GM06990 (cell line): ENCODE measurements around the gene MGAT3.

Experiments
- DNase-seq: peaks from one replicate; pipeline ENCODE4 v3.0.0-alpha.2; 2011; ENCODE audit not compliant: insufficient read length; ENCODE audit errors: extremely low read depth
- H3K27me3 ChIP-seq: replicated peaks from 2 replicates; pipeline ENCODE4 v1.6.0; 2011; ENCODE audit warnings: low read length; ENCODE audit not compliant: control insufficient read depth, insufficient read depth
- H3K36me3 ChIP-seq: 2 replicates; pipeline ENCODE4 v1.5.1; 2011; ENCODE audit warnings: low read length; ENCODE audit not compliant: control insufficient read depth, insufficient read depth
- H3K4me3 ChIP-seq: replicated peaks from 2 replicates; pipeline ENCODE4 v1.5.1; 2011; ENCODE audit warnings: low read depth, mild to moderate bottlenecking, control low read depth, low read length
- TF ChIP-seq, protein P1 (sequence below): IDR thresholded peaks from 2 replicates; pipeline ENCODE4 v1.5.1; 2011; ENCODE audit warnings: low read length, control low read depth, mild to moderate bottlenecking, inconsistent platforms; ENCODE audit not compliant: insufficient read depth, poor library complexity, severe bottlenecking

The MGAT3 gene

DNA sequence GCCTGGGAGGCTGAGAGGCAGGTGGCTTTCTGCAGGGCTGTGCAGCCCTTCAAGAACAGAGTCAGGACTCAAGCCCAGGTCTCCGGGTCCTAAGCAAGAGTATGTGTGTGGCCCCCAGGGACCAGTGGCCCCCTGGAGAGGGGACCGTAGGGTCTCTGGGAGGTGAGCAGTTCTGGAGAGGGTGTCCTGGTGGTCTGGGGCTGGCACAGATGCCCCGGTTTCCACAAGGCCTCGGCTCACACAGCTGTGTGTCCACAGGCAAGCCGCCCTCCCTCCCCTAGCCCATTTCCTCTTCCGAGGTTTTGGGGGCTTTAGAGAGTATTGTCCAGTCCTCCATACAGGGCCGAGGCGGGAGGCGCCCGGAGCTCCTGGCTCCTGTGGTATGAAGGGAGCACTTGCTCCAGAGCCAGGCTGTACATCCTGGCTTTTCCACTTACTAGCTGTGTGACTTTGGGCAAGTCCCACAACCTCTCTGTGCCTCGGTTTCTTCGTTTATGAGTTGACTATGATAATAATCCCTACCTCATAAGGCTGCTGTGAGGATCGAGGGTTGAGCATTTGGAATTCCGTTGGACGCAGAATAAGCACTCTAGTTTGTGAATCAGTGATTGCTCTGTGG lies 79.1 kb downstream of the MGAT3 start:
- no peaks in the 10 kb centered on the region for H3K27me3 ChIP-seq

GRCh38 chr22:39536711-39537110 lies 79.9 kb downstream of the MGAT3 start:
- TF ChIP-seq, protein P1, sequence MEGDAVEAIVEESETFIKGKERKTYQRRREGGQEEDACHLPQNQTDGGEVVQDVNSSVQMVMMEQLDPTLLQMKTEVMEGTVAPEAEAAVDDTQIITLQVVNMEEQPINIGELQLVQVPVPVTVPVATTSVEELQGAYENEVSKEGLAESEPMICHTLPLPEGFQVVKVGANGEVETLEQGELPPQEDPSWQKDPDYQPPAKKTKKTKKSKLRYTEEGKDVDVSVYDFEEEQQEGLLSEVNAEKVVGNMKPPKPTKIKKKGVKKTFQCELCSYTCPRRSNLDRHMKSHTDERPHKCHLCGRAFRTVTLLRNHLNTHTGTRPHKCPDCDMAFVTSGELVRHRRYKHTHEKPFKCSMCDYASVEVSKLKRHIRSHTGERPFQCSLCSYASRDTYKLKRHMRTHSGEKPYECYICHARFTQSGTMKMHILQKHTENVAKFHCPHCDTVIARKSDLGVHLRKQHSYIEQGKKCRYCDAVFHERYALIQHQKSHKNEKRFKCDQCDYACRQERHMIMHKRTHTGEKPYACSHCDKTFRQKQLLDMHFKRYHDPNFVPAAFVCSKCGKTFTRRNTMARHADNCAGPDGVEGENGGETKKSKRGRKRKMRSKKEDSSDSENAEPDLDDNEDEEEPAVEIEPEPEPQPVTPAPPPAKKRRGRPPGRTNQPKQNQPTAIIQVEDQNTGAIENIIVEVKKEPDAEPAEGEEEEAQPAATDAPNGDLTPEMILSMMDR, result no peak
- Histone ChIP-seq H3K36me3 (no peaks in the 10 kb centered on the region), H3K4me3 (no peak overlapping the region), H3K27me3 (no peaks in the 10 kb centered on the region)
- no peak for DNase-seq

More for the DNA sequence above, 79.1 kb downstream of the MGAT3 start:
- no peak overlapping the region for H3K4me3 ChIP-seq
- DNase-seq, result no peak
- peaks cover 2% of the 10 kb centered on the region for H3K36me3 ChIP-seq
- TF ChIP-seq, protein P1, result no peak

DNA sequence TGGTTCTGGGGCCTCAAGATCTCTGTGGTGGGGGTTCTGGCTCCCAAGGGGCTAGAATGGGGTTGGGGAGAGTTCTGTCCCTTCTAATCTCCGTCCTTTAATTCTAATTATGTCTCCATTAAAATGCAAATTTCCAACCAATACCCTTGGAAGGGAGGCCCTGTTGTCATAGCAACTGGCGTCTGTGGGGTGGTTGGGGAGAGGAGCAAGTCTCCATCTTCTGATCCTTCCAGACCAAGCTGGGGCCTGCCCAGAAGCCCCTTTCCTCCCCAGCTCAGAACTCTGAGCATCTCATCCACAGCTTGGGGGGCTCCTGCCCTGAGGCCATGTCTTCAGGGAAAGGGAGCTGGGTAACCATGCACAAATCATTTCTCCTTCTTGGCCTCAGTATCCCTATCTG lies 81.2 kb downstream of the MGAT3 start:
- Histone ChIP-seq H3K4me3 (no peak overlapping the region), H3K36me3 (no peaks in the 10 kb centered on the region), H3K27me3 (no peaks in the 10 kb centered on the region)
- no peak for DNase-seq
- TF ChIP-seq, protein P1, result no peak
